Measurements from ENCODE around the gene RNF224. TPM values are rescaled to one million over a fixed set of nuclear protein-coding genes. Genes with fewer than 3 reads are reported as not detected.

RNF224 gene
- total RNA-seq, 4 donors from 2014 or later = 0.21 TPM; not detected in 3

- no peaks in the 10 kb centered on the region for H3K9me3 ChIP-seq
- H3K4me3 ChIP-seq = no peak overlapping the region
- H3K27ac ChIP-seq = peak overlapping the region; percentile 42 to 47
- no peaks in the 10 kb centered on the region for H3K27me3 ChIP-seq
- H3K36me3 ChIP-seq = no peaks in the 10 kb centered on the region
- TF ChIP-seq POLR2A (IDR thresholded peaks at IDR 0.05) = no peak
- no peak for TF ChIP-seq CTCF (IDR thresholded peaks at IDR 0.05)
- peak in 1 of 2 donors; percentile 27 for DNase-seq
- intact Hi-C loops (cut with DNase I; ENCODE audit: low total_unique reads) = no loop called here
- no peaks in the 10 kb centered on the region for H3K4me1 ChIP-seq
These were observed 41.4 kb downstream of the RNF224 start for GRCh38 chr9:137268538-137269201.

- TF ChIP-seq POLR2A (IDR thresholded peaks at IDR 0.05) = no peak
- no peak for TF ChIP-seq CTCF (IDR thresholded peaks at IDR 0.05)
- H3K27me3 ChIP-seq = no peaks in the 10 kb centered on the region
- H3K4me1 ChIP-seq = no peaks in the 10 kb centered on the region
- H3K36me3 ChIP-seq = no peaks in the 10 kb centered on the region
- DNase-seq = peak in 1 of 2 donors; percentile 33
- intact Hi-C loops (cut with DNase I; ENCODE audit: low total_unique reads) = no loop called here
- H3K27ac ChIP-seq = peak overlapping the region; percentile 42 to 47
- no peak overlapping the region for H3K4me3 ChIP-seq
- H3K9me3 ChIP-seq = no peaks in the 10 kb centered on the region
These were observed 42.0 kb downstream of the RNF224 start for GRCh38 chr9:137269231-137269772.

GRCh38 chr9:137270929-137271695 lies 43.8 kb downstream of the RNF224 start:
- no peak for DNase-seq
- H3K4me3 ChIP-seq = no peak overlapping the region
- H3K4me1 ChIP-seq = no peaks in the 10 kb centered on the region
- no peaks in the 10 kb centered on the region for H3K9me3 ChIP-seq
- no peak overlapping the region for H3K27ac ChIP-seq
- H3K27me3 ChIP-seq = no peaks in the 10 kb centered on the region
- no peaks in the 10 kb centered on the region for H3K36me3 ChIP-seq
- intact Hi-C loops (cut with DNase I; ENCODE audit: low total_unique reads) = no loop called here
- TF ChIP-seq CTCF (IDR thresholded peaks at IDR 0.05) (no peak), POLR2A (IDR thresholded peaks at IDR 0.05) (no peak)

GRCh38 chr9:137271696-137272076 lies 44.4 kb downstream of the RNF224 start:
- no peak overlapping the region for H3K4me3 ChIP-seq
- intact Hi-C loops (cut with DNase I; ENCODE audit: low total_unique reads) = no loop called here
- peaks cover 0 to 4% of the 10 kb centered on the region in 2 donors for H3K4me1 ChIP-seq
- H3K36me3 ChIP-seq = no peaks in the 10 kb centered on the region
- no peak overlapping the region for H3K27ac ChIP-seq
- no peak for DNase-seq
- H3K9me3 ChIP-seq = no peaks in the 10 kb centered on the region
- H3K27me3 ChIP-seq = no peaks in the 10 kb centered on the region
- TF ChIP-seq CTCF (IDR thresholded peaks at IDR 0.05) = no peak
- no peak for TF ChIP-seq POLR2A (IDR thresholded peaks at IDR 0.05)
